Fibroblast of the conjunctiva (primary cell): ENCODE data around the gene AJUBA.
"Not testable (repeated sequence)": the region's sequence is repeated elsewhere in the genome, so short reads cannot be mapped to it uniquely, and the experiment has no call there.

ENCODE experiments used
- DNase-seq: peaks from one replicate; pipeline ENCODE4 v3.0.0-alpha.2; 2010; ENCODE audit warnings: low read depth

AJUBA gene

GRCh38 chr14:22979748-22980392 lies 2.5 kb downstream of the AJUBA start:
- no peak for DNase-seq

DNA sequence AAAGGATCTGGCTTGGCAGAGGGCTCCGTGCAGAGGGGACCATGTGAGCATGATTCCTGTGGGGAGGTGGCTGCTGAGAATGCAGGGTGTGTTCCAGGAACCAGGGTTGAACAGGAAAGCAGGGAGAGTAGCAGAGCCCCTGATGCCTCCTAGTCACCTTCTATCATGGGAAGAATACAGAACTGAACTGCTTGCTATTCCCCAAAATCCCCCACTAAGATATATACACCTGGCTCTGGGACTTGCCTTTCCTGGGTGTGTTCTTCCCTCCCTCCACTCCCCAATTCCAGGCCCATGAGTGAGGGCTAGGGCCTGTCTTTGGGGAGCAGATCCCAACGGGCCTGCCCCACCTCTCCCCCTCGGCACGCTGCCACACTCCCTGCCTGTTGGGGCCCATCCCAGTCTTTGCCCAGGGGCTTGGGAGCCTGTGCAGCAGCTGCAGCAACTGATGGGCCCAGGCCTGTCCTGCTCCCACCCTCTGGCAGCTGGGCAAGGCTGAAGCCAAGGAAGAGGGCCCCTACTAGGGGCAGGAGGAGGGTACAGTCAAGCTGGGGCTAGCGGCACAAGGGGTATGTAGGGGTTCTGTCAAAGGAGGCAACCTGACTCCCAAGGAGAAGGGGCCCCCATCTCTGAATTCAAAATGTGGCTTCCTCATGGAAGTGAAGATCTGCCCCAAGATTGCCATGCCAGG lies 3.2 kb downstream of the AJUBA start:
- DNase-seq: no peak

DNA sequence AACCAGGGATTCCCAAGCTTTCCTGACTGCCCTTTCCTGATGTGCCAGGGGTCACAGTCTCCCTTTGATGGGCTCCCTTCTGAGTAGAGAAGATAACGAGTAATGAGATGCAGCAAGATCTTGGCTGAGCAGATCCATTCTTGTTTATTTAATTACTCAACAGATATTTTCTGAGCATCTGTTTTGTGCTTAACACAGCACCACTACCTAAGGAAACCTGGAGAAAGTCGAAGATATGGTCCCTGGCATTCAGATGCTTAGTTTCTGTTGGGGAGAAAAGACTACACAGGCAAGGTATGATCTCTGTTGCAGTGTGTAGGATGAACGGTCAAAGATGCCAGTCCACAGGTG lies 3.9 kb downstream of the AJUBA start:
- no peak for DNase-seq

DNA sequence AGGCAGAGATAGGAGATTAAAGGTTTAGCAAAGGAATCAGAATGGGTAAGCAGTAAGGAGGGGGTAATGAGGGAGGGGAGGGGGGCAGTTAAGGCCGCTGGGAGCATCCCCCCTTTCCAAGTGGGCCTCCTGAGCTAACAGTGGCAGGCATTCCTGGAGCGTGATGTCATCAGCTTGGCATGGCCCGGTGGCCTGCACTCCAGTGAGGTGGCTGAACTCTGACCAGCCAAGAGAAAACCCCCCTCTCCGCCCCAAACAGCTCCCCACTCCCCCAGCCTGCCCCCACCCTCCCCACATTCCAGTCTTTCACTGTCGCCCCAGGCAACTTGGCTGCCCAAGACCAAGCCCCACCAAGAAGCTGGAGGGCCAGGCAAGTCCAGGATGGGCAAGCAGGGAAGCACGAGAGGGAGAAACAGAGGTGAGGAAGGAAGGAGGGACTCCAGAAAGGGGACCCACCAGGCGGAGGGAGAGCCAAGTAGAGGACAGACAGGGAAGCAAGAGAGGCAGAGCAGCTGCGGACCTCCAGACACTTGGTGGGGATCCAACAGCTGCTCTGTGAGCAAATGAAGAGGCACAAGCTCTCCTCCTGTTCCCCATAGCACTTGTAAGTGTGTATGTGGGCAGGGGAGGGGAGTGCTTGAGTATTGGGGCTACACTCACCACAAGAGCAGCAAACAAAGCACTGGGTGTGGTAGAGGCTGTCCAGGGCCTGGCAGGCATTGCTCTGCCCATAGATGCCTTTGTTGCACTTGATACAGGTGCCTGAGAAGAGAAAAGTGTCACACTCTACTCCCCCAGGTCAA lies 4.5 kb downstream of the AJUBA start:
- peak; percentile 74 for DNase-seq

DNA sequence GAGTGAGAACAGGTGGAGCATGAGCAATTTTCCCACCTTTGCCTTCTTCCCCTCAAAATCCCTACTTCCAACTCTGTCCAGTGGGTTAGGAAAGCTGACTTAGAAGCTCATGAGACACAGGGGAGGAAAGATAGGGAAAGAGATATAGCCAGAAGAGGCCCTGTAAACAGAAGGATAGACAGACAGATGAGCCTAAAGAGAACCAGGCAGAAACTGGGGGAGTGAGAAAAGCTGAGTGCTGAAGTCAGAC lies 5.0 kb downstream of the AJUBA start:
- no peak for DNase-seq

DNA sequence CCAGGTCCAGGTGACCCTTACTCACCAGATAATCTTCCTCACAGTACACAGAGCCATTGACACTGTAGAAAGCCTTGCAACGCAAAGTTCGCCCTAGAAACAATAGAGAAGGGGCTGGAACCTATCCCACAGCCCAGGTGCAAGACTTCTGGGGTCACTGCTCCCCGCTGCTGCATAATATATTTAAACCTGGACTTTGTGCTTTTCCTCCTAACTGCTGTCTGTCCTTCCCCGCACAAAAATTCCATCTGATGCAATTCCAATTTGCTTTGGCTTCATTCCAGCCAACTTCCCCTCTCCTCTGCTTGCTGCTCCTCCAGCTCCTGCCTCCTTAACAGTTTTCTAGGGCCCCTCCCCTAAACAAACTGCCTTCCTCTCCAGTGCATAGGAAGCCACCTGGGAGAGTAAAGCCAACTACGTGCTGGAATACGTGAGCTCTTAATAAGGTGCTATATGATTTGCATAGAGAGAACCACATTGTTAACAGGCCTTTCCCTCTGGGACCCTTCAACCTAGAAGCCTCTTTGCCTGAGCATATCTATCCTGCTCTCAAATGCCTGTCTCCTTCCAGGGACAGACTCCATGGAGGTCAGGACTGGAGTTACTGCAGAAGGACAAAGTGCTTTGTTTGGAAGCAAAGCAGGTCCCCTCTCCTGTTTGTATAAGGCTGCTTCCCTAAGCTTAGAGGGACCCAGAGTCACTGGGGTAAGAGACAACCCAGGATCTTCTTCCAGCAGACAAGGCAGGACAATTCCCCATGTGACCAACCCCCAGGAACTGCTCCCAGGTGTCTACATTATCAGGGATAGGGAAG lies 5.5 kb downstream of the AJUBA start:
- peak; percentile 47 for DNase-seq

GRCh38 chr14:22974530-22975313 lies 7.6 kb downstream of the AJUBA start:
- DNase-seq: no peak

- peak; percentile 65 for DNase-seq
These were observed 8.9 kb downstream of the AJUBA start for GRCh38 chr14:22973217-22974032.

GRCh38 chr14:22972313-22972930 lies 9.9 kb downstream of the AJUBA start:
- no peak for DNase-seq

DNA sequence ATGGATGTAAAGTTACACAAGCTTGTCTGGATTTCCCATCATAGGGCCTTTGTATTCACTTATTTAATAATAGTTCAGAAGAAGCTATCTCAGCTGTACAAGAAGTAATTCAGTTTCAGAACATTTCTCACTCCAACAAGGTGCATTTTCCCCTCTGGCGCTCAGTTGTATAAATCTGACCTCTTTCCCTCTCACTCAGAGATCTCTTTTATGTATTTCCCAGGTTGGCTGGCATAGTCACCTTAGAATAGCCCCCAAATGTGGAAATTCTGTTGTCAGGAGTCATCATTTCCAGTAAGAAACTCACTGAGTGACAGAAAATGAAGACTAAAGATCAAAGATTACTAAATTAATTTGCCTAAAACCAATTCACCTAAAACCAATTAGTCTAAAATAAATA lies 11.2 kb downstream of the AJUBA start:
- no peak for DNase-seq

- no peak for DNase-seq
These were observed 15.5 kb downstream of the AJUBA start for GRCh38 chr14:22966783-22967269.

DNA sequence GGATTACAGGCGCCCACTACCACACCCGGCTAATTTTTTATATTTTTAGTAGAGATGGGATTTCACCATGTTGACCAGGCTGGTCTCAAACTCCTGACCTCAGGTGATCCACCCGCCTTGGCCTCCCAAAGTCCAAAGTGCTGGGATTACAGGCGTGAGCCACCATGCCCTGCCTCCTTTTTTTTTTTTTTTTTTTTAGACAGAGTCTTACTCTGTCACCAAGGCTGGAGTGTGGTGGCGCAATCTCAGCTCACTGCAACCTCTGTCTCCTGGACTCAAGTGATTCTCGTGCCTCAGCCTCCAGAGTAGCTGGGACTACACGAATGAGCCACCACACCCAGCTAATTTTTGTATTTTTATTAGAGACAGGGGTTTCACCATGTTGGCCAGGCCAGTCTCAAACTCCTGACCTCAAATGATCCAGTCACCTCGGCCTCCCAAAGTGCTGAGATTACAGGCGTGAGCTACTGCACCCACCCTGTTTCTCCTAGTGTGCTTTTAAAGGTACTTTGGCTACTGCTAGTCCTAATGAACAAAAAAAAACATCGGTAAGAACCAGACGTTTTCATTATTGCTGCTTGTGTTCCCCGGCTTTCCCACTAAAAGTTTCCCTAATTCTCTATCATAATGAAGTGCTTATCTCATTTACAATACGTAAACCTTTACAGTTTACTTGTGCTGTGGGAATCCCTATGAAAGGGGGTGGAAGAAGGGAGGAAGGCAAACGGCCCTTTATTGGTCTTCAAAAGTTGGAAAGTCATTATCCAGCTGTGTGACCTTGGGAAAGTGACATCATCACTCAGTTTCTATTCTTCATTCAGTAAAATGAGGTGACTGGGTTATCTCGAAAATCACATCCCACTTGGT lies 16.2 kb downstream of the AJUBA start:
- not testable (repeated sequence) for DNase-seq

GRCh38 chr14:22962061-22962676 lies 20.2 kb downstream of the AJUBA start:
- no peak for DNase-seq

- DNase-seq: no peak
These were observed 26.4 kb downstream of the AJUBA start for GRCh38 chr14:22955702-22956569.

DNA sequence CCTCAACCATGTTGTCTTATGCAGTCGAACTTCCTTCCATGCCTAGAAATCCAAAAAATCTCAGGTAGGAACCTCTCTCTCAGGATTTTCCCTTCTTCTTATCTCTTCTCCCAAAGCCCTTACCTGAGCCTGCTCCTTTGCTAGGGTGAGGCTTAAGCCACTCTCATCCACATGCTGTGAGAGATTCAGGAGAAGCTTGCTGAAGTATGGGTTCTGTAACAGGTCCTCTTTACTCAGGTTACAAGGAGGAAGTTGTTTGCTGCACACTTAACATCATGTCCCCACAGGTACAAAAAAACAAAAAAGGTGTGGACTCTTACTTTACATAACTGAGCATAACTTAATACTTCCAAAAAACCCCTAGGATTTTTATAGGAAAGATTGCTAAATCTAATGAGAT lies 29.9 kb downstream of the AJUBA start:
- no peak for DNase-seq

GRCh38 chr14:22951795-22952194 lies 30.6 kb downstream of the AJUBA start:
- DNase-seq: not testable (repeated sequence)

- no peak for DNase-seq
These were observed 36.7 kb downstream of the AJUBA start for GRCh38 chr14:22945642-22946041.

- no peak for DNase-seq
These were observed 42.7 kb downstream of the AJUBA start for GRCh38 chr14:22939684-22940083.
